Anterior cingulate cortex (tissue), 58 donors: ENCODE measurements around the gene NAA25.

Experiments
- DNase-seq, 58 donors: peaks; one replicate each; lab custom pipeline; 2025; lab: John Stamatoyannopoulos, UW

NAA25 gene

DNA sequence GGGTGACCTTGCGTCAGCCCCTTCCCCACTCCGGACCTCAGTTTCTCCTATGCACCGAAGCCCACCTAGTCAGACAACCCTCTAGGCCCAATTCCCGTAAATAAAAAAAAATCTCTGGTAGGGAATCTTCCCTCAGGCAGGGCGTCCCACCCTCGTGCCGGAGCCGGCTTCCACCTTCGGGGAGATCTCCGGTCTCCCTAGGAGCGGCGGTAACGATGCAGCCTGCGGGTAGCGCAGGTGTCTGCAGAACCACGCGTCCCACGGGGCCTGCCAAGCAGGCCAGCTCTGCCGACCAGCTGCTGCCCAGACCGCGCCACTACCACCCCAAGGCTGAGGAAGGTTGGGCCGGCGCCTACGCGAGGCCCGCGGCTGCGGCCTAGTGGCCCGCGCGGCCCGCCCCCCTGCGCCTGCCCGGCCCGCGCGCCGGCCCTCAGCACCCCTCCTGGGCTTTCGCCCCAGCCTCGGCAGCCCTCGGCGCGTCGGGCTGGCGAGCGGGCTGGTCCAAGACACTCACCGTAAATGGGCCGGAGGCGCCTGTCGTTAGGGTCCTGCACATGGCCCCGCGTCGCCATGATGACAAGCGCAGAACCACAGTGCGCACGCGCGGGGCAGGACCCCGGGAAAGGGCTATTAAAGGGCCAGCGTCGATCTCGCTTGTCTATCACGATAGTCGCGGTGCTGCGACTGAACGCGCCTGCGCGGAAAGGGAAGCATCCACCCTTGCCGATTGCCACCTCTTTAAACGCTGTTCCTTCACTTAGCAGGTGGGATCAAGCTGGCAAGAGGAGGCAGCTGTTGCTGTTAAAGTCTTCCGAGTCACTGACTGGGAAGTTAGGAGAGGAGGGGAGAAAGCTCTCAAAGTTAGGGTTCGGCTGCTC, at the start of gene NAA25:
Gene NAA25, minus strand, starts transcription at position 582 of the 878 bp plus-strand sequence. Its CDS starts 10 bp downstream, at position 572.
- DNase-seq = peak in 57 of 58 donors; percentile 35 to 91 (median 81)

DNA sequence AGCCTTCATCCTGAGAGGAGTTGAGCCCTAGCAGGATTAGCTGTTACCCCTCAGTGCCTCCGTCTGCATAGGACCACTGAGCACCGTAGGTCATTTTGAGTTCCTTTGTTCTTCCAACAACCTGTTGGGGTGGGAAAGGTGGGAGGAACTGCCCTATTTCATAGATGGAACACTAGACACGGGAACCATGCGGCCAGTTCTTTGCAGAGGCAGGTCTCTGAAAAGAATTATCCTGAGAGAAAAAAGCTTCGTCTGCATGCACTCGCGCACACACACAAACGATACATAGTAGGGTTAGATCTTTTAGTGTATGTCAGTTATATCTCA, 45.3 kb upstream of the NAA25 start:
- no peak for DNase-seq

DNA sequence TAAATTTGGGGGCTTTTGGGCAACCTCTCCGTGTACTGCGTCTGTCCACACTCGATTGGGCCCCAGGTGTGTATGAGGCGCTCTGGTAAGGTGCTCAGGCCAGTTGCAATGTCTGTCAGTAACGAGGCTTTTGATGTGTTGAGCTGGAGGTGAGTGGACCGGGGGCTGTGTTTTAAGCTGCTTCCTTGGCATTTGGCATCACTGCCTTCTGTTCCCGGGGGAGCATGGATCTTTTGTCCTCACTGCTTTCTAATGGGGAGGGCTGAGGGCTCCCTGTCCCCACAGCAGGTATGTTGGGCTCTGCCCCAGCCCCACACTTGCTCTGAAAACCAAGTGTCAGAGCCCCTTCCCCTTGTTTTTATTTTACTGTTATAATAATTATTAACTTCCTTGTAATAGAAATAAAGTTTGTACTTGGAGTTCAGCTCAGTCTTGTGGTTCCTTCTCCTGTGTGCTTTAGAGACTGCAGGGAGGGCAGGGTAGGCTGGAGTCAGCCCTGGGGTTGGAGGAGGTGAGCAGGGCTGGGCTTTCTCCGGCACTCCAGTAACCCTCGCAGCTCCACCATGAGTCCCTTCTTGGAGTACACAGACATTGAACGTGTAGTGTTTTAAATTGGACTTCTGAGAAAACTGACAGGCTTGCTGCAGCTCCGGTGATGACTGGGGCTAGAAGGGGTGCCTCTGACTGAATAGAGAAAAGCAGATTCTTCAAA, 44.8 kb upstream of the NAA25 start:
- no peak for DNase-seq

DNA sequence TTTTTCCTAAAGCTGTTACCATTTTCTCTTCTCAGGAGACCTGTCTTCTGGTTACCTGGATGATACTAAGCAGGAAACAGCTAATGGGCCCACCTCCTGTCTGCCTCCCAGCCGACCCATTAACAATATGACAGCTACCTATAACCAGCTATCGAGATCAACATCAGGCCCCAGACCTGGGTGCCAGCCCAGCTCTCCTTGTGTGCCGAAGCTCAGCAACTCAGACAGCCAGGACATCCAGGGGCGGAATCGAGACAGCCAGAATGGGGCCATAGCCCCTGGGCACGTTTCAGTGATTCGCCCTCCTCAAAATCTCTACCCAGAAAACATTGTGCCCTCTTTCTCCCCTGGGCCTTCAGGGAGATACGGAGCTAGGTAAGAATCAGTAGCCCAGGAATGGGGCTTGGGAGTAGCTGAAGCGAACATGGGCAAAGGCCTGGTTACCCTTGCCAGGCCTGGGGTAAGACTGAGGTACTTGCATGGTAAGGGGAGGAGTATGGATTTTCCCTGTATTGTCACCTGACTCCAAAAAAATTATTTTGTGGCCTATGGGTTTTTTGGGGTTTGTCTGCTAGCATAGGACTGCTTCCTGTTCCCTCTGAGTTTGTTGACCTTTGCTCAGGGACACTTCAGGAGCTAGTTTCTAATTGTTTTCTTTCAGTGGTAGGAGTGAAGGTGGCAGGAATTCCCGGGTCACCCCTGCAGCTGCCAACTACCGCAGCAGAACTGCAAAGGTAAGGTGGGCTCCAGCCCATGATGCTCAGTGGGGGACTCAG, 43.4 kb upstream of the NAA25 start:
- DNase-seq = no peak

DNA sequence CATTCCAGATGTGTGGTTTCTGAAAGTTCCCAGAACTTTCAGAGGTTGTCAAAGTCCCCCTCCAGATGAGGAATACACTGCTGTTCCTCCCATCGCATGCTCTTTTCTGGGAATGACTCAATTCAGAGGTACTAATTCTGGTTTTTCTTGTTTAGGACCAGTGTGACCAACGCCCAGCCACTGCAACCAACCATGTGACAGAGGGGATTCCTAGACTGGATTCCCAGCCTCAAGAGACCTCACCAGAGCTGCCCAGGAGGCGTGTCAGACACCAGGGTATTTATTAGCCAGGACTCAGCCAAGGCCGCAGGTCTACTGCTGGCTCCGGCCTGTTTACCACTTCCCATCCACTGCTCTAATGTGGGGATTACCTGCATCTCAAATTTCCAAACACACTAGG, 41.0 kb upstream of the NAA25 start:
- no peak for DNase-seq

DNA sequence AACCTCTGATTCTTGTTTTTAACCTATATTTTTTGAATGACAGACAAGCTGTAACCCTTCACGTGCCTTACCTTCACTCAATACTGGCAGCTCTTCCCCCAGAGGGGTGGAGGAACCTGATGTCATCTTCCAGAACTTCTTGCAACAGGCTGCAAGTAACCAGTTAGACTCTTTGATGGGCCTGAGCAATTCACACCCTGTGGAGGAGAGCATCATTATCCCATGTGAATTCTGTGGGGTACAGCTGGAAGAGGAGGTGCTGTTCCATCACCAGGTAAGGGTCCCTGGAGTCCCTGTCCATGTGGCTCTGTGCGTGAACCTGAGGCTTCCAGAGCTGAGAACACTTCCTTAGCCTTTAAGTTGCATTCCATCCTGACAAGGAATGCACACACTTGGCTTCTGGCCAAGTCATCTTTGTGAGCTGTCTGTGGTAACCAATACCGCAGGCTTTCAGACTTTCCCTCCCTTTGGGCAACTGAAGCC, 39.5 kb upstream of the NAA25 start:
- DNase-seq = no peak

DNA sequence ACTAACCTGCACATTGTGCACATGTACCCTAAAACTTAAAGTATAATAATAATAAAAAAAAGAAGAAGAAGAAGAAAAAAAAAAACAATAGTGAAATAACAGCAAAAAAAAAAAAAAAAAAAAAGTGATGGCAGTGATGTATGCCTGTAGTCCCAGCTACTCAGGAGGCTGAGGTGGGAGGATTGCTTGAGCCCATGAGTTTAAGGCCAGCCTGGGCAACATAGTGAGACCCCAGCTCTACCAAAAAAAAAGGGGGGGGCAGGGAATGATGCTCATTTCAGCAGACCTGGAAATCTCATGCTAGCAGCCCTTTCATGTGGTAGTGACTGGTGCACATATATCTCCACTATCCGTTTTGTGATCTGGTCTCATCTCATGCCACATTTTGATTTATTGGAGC, 37.5 kb upstream of the NAA25 start:
- no peak for DNase-seq

DNA sequence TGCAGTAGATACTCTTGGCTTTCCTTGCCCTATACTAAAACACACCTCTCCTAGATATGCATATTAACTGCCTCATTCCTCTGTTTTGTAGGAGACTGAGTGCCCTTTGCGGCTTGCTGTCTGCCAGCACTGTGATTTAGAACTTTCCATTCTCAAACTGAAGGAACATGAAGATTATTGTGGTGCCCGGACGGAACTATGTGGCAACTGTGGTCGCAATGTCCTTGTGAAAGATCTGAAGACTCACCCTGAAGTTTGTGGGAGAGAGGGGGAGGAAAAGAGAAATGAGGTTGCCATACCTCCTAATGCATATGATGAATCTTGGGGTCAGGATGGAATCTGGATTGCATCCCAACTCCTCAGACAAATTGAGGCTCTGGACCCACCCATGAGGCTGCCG, 32.1 kb upstream of the NAA25 start:
- no peak for DNase-seq

DNA sequence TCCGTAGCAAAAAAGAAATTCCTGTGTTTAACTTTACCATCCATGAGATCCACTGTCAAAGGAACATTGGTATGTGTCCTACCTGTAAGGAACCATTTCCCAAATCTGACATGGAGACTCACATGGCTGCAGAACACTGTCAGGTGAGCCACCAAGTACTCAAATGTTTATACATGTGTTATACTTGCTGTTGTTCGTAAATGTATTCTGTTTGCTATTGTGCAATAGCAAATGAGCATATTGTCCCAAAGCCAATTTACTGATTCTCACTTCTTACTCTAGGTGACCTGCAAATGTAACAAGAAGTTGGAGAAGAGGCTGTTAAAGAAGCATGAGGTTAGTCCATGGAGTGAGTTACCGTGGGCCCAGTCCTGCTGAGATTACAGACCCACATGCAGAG, 26.1 kb upstream of the NAA25 start:
- no peak for DNase-seq

DNA sequence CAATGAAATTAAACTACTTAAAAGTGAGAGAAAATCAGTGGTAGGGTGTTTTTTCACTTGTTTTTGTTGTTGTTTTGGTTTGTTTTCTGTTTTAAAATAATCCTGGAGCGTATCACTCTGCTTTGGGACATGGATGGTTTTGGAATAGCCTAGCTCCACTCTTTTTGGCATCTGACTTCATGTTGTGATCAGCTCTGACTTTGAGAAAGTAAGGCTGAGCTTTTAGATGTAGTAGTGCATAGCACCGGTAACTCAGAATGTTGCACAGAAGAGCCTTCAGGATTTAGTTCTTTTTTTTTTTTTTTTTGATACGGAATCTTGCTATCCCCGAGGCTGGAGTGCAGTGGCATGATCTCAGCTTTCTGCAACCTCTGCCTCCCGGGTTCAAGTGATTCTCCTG, 24.8 kb upstream of the NAA25 start:
- no peak for DNase-seq

DNA sequence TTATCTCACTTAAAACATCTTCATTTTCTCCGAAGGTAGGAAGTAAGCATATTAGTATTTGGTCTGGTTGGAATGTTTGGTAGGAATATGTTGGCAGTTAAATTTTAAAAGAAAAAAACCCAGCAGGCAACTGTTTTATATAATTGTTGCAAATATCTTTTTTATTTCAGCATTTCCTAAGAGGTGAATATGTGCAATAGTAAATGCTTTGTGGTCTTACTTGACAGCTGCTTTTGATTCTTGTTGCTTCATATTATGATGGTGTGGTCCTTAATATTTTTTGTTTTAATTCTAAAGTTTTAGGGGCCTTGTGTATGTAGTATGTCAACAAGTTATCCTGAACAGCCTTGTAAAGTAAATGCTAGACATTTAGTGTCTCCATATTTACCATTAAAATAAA, 23.1 kb upstream of the NAA25 start:
- no peak for DNase-seq

DNA sequence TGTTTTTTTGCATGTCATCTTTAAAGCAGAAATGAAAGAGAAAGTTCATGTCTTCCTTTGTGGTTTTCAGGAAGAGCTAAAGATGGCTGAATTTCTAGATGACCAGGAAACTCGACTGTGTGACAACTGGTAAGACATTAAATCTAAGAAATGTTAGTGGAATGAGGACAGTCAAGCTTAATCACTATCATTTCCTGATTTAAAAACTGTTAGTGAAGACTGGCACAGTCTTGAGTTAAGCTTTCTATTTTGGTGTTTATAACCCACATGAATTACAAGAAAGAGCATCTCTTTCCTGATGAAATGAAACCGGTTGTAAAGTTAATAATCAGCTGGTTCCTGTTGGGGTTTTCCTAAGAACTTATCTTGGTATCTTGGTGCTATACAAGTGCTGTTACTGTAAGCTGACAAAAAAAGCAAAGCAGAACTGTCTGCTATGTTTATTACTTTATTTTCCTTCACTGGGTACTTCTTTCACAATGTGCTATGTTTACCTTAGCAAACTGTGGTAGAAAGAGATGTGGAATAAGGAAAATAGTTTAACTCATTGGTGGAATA, 21.9 kb upstream of the NAA25 start:
- no peak for DNase-seq

DNA sequence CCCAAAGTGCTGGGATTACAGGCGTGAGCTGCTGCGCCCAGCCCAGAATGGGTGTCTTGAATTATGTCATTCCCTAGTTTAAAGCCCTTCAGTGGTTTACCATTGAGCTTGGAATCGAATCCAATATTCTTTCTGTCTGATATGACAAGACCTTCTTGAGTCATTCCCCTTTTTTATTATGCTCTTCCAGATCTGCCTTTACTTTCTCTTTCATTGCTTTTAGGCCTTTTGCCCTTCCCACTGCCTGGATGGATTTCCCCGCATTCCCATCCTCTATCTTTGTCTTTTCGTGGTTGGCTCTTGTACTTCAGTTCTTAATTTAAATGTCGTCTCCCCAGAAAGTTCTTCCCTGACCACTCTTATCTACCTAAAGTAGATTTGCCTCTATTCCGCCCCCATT, 18.3 kb upstream of the NAA25 start:
- no peak for DNase-seq

DNA sequence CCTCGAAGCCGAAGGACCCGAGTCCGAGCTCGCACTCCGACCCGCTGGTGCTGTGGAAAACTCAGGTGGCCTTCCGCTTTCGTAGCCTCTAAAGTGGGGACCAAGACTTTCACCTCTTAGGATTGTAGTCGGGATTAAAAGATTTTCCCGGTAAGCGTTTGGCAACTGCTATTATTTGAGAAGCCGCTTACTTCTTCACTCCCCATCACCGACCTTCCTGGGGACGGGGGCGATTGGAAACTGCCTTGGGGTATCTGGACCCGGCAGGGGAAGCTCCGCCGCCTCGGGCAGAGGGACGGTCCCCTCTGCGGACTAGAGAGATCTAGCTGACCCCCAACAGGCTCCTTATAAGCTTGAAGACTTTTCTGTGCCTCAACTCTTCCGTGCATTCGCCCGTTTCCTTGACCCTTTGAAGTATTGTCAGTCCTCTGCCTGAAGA, 17.4 kb upstream of the NAA25 start:
- DNase-seq = peak in 1 of 58 donors; percentile 21

DNA sequence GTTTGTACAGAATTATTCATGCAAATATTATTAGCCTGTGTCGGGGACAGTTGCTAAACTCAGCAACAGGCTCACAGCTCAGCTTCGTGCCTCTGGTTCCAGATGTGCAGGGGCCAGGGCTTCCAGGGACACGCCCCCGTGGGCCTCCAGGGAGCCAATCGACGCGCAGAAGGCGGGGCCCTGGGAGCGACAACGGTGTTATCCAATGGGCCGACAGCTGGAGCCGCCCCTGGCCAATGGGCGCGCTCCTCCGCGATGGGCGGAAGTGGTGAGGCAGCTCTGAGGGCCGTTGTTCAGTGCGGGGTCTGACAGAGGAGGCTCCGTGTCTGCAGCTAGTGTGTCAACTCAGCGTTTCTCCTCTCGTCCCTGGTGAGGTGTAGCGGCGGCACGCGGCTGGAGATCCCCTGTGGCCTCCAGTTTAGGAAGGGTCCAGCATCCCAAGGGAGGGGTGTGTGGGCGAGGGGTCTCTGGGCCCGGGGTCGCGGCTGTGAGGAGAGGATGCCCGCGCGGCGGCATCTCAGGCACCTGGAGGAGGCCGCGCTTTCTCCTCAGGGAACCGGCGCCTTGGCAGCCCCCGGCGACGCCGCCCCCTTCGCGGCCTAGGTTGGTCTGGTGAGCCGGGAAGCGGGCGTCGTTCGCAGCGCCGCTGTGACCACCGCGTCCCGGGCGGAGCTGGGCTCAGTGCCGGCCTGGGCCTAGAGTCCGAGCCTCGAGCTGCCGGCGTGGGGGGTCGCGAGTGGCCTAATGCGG, 16.8 kb upstream of the NAA25 start, which contains the start of gene TRAFD1:
Gene TRAFD1, plus strand, starts transcription at position 311 of the 750 bp plus-strand sequence. CDS start 4,963 bp downstream, outside the sequence.
- DNase-seq = peak; percentile 63 to 99 (median 97)

DNA sequence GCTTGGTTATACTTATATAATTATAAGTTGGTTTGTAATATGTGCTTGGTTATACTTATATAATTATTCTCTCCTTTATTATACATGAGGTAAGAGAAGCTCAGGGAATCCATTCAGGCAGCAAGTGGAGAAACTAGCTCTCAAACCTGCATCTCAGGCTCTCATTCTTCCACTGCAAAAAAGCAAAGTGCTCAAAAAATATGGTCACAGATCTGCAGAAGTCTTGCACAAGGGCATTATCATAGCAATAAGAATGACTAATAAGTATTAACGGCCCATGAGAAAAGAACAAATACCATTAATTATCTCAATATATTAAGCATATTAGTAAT, 16.3 kb upstream of the NAA25 start:
- no peak for DNase-seq

DNA sequence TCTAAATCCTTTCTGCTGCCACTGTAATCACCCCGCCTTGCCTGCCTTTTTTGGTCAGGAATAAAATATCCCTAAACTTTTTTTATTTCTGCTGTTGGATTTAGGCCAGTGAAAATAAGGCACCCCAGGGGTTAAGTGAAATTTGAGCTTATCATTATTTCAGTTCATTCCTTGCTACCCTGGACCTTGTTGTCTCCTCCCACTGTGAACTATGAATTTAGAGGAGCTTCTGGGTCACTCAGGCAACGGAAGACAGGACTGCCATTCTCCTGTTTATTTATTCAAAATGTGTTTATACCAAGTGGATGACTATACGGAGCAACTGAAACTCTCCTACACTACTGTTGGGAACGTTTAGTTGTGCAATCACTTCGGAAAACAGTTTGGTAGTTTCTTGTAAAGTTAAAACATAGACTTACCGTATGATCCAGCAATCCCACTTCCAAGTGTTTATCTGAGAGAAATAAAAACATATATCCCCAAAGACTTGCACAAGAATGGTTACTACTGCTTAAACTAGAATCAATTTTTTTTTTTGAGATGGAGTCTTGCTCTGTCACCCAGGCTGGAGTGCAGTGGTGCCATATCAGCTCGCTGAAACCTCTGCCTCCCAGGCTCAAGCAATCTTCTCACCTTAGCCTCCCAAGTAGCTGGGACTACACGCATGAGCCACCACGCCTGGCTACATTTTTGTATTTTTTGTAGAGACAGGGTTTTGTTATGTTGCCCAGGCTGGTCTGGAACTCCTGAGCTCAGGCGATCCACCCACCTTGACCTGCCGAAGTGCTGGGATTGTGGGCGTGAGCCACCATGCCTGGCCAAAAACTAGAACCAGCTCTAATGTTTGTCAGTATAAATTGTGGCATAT, 14.5 kb upstream of the NAA25 start:
- DNase-seq = no peak

DNA sequence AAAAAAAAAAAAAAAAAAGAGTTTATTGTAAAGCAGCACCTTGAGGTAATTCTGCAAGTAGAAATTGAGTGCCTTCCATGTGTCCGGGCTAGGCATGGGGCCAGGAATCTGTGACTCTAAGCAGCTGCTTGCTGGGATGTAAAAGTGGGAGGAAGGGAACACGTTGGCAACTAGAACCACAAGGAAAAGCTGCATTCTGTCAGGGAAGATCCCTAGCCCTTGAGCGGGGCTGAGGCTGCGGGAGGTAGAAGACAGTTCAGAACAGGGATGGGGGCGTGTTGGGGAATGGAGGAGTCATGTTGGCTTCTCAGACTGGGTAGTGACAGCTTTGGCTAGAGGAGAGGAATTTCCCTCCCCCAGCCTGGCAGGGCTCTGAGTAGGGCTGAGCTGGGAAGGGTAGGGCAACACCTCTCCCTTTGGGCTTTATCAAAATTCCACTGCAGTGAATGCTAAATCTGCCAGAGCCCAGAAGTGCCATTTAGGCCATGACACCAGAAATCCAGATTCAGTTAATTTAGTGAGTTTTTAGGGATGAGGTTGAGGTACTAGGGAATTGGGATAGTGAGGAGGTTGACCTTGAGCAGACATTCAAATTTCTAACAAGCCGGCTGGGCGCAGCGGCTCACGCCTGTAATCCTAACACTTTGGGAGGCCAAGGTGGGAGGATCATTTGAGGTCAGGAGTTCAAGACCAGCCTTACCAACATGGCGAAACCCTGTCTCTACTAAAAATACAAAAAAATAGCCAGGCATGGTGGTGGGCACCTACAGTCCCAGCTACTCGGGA, 13.4 kb upstream of the NAA25 start:
- peak in 54 of 58 donors; percentile 1 to 80 (median 36) for DNase-seq
